ENCODE data around the gene RAB38.

The RAB38 gene

GRCh38 chr11:88103337-88104206, 71.7 kb downstream of the RAB38 start:
- DNase-seq (ENCODE audit: low read depth) = no peak

GRCh38 chr11:88102598-88102934, 72.7 kb downstream of the RAB38 start:
- no peak for DNase-seq (ENCODE audit: low read depth)

GRCh38 chr11:88101881-88102597, 73.2 kb downstream of the RAB38 start:
- DNase-seq (ENCODE audit: low read depth) = no peak

GRCh38 chr11:88100151-88100550, 75.1 kb downstream of the RAB38 start:
- no peak for DNase-seq (ENCODE audit: low read depth)

- no peak for DNase-seq (ENCODE audit: low read depth)
Observed at GRCh38 chr11:88098289-88098688, 77.0 kb downstream of the RAB38 start.

- DNase-seq (ENCODE audit: low read depth) = no peak
Observed at GRCh38 chr11:88089134-88089533, 86.1 kb downstream of the RAB38 start.

GRCh38 chr11:88087337-88087736, 87.9 kb downstream of the RAB38 start:
- DNase-seq (ENCODE audit: low read depth) = no peak

GRCh38 chr11:88086297-88086696, 88.9 kb downstream of the RAB38 start:
- DNase-seq (ENCODE audit: low read depth) = no peak

GRCh38 chr11:88070437-88070836, 104.8 kb downstream of the RAB38 start:
- DNase-seq (ENCODE audit: low read depth) = no peak

GRCh38 chr11:88068848-88069554, 106.2 kb downstream of the RAB38 start:
- DNase-seq (ENCODE audit: low read depth) = no peak

- no peak for DNase-seq (ENCODE audit: low read depth)
Observed at GRCh38 chr11:88066090-88066489, 109.2 kb downstream of the RAB38 start.

GRCh38 chr11:88064097-88064705, 111.0 kb downstream of the RAB38 start:
- no peak for DNase-seq (ENCODE audit: low read depth)

Measured in activated gamma-delta T cell treated with anti-CD3 and anti-CD28 coated beads, Interleukin-2, amount 50 U/mL, for 16 hours (primary cell).